Spleen (tissue), 7 donors: ENCODE data around the gene PCCA.

Experiments used
- CTCF ChIP-seq, 11 experiments: fragments of 200-600 bp in 7 of 11; fragments of 450-650 bp in 4 of 11; sonication (generic) in 4 of 11; IDR thresholded peaks in 8 of 11; conservative IDR thresholded peaks in 3 of 11; 1 replicate in 7 of 11; 2 replicates in 4 of 11; pipeline versions ENCODE4 v1.4.0 to v1.8.0; 2016 to 2021; ENCODE audit warnings: antibody characterized with exemption in 11 of 11, inconsistent platforms in 4 of 11, mild to moderate bottlenecking in 1 of 11
- POLR2A ChIP-seq, 3 donors: fragments of 450-650 bp; IDR thresholded peaks; one replicate each; pipeline ENCODE4 v1.5.1; 2017; ENCODE audit warnings: antibody characterized with exemption in 3 of 3, mild to moderate bottlenecking in 1 of 3
- POLR2AphosphoS5 ChIP-seq, 3 donors: sonication (generic); formaldehyde crosslinking; IDR thresholded peaks; one replicate each; pipeline ENCODE4 v1.5.1; 2017; ENCODE audit warnings: antibody characterized with exemption in 3 of 3
- donor health status: DM: no; HTN: no; CAD: no; lungs with moderate emphysema.
- donor health status: DM: no; HTN: no; CAD: no.
- donor health status: DM: no; HTN: no; CAD: no.

- TF ChIP-seq POLR2A (IDR thresholded peaks at IDR 0.05) (no peak), CTCF (IDR thresholded peaks at IDR 0.05 in 8 of 11, conservative IDR thresholded peaks at IDR 0.05 in 3 of 11) (no peak), POLR2AphosphoS5 (IDR thresholded peaks at IDR 0.05) (no peak)
Observed at GRCh38 chr13:100306434-100306999, 217.6 kb downstream of the PCCA start.
